HG03432 (cell line): ENCODE measurements around the gene KCNA4.
"Not testable (repeated sequence)": the region's sequence is repeated elsewhere in the genome, so short reads cannot be mapped to it uniquely, and the experiment has no call there.

ENCODE experiments used
- ATAC-seq: cut with Tn5 transposase; IDR thresholded peaks from one replicate; pipeline ENCODE4 v1.9.1; 2021; ENCODE audit warnings: mild to moderate bottlenecking, moderate library complexity; ENCODE audit not compliant: unreplicated experiment

KCNA4 gene

DNA sequence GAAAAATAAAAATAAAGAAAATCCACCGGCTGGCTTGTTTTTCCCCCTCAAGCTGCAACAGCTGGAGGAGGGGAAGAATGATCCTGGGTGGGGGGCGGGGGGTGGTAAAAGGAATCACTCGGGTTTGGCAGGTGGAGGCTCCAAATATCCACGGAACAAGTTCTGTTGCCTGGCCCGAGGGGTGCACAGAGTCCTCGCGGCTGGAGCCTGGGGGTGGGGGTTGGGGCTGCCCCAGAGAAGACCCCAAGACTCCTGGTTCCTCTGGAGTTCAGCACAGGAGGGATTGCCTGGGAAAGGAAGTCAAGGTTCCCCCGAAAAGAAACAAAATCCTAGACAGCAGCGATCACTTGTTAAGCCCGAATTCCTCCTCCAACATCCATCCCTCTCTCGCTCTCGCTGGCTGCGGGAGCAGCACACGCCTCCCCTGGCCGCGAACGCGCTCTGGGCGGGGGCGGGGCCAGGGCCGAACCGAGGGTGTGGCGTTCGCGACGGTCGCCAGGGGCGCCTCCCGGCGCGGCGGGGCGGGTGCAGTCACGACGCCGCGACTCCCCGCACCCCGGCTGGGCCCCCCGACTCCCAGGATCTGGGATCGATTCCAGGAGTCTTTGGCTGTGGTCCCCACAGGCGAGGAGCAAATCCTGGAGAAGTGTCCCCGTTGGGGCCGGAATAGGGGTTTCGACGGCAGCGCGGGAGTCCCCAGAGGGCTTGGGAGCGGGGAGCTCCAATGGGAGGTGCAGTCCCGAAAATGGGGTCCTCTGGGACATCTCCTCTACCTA, at the start of gene KCNA4:
Gene KCNA4 (minus strand): TSS at position 443 of the 776 bp plus-strand sequence. CDS start 4,352 bp downstream, outside the sequence.
- no peak for ATAC-seq

DNA sequence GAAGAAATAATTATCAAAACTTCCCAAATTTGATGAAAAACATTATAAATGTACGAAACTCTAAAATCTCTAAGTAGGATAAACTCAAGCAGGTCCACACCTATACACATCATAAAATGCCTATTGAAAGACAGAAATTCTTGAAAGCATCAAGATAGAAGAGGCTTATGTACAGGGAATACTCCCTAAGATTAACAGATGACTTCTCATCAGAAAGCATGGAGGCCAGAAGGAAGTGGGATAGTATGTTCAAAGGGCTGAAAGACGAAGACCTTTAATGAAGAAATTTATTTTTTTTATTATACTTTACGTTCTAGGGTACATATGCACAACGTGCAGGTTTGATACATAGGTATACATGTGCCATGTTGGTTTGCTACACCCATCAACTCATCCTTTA, 45.3 kb upstream of the KCNA4 start:
- no peak for ATAC-seq

DNA sequence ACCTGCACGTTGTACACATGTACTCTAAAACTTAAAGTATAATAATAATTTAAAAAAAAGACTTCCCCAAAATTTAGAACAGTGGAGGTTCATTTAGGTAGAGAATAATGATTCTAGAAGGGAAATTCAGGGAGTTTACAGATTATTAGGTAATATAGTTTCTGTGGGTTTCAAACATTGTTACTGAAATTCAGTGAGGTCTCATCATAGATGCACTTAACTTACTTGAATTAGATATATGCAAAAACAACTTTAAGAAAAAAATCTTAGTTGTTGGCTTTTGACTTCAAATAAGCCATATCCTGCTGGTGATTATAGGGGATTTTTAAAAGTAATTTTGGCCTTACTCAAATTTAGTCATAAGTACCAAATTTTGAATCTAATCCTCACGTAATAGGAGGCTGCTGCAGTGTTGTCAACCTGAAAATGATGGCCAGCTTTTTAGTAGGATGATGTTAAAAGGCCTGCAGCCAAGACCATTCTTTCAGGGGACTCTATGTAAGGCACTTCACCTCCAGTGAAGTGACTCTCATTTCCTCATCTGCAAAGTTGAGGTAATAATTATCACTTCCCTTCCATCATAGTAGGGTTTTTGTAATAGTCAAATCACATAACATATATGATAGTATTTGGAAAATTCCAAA, 42.5 kb upstream of the KCNA4 start:
- ATAC-seq = no peak

- ATAC-seq = no peak
These were observed 32.4 kb upstream of the KCNA4 start for GRCh38 chr11:30049214-30049613.

DNA sequence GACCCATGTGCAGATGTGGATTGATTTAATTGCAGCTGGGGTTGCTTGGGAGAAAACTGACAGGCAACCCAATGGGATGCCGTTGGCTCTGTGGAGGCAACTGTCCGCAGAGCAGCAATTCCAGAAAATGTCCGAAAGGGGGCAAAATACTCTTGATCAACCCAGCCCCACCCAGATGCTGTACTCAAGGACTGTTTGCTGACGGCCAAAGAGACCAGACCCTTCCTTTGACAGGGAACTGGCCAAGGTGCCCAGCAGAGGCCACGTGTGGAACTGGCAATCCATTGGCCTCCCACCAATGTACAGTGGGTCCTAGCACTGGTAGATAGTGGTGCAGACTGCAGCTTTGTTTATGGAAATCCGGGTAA, 29.7 kb upstream of the KCNA4 start:
- no peak for ATAC-seq

GRCh38 chr11:30045921-30046577, 29.2 kb upstream of the KCNA4 start:
- no peak for ATAC-seq

DNA sequence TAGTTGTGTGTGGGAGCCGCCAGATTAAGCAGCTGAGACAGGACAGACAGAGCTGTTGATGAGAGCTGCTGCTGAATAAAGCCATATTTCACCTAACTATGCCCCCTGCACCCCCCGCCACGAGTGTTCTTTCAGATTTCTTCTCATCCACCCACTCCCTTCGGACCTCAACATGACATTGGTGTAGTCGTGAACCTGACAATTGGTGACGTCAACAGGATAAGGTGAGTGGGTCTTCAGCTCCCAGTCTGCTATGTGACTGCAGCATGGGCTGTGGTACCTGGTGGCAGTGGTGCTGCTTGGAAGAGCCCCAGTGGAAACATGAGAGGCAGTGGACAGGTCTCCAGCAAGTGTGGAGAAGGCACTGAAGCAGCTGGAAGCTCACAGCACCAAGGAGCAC, 28.3 kb upstream of the KCNA4 start:
- no peak for ATAC-seq

- ATAC-seq = no peak
These were observed 24.3 kb upstream of the KCNA4 start for GRCh38 chr11:30041171-30041570.

GRCh38 chr11:30034746-30035145, 17.9 kb upstream of the KCNA4 start:
- not testable (repeated sequence) for ATAC-seq

- not testable (repeated sequence) for ATAC-seq
These were observed 17.3 kb upstream of the KCNA4 start for GRCh38 chr11:30034166-30034565.

DNA sequence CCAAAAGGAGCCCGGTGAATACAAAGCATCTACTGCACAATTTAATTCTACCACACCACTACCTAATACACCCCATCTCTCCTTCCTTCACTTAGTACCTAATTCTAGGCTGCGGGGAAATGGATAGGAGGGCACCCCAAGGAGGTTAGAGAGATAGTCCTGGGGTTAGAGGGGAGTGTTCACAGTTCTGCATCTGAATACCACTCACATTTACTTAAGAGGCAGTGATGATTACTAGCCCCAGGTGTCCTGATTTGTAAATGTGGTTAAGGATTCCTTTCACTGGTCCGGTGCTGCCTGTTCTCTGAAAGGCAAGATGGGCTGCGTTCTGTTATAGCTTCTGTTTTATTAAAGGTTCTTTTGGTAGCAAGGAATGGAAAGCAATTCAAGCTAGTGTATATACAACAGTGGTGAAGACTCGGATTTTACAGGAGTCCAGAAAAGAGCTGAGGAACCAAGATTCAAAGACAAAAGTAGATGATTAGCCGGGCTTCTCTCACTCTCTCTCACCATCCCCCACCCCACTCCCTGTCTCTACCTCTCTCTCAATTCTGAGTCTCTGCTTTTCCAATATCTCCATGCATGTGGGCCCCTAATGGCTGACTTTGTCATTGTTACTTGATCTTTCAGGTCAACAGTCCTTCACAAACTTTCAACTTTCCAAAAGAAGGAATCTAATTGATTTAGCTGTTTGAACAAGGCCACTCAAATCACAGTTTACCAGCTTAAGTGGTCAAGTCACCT, 8.7 kb upstream of the KCNA4 start:
- no peak for ATAC-seq

- ATAC-seq = no peak
These were observed 6.2 kb upstream of the KCNA4 start for GRCh38 chr11:30023074-30023473.

GRCh38 chr11:30019481-30019880, 2.7 kb upstream of the KCNA4 start:
- ATAC-seq = no peak

DNA sequence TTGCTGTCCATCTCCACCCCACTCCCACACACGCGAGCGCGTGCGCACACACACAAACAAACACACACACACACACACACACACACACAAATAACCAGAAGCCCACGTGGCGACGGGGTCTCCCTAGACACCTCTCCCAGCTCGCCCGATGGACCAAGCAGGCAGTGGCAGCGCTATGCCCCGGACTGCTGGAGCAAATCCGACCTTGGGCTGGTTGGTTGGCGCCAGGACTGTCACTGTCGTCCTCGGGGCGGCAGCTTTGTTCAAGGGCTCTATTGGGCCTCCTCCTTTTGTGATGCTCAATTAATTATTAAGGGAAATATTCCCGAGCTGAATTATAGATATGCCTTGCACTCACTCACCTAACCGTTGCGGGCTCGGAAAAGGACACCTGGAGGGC, 1.7 kb upstream of the KCNA4 start:
- no peak for ATAC-seq

- ATAC-seq = no peak
These were observed 640 bp upstream of the KCNA4 start for GRCh38 chr11:30017445-30017895.

DNA sequence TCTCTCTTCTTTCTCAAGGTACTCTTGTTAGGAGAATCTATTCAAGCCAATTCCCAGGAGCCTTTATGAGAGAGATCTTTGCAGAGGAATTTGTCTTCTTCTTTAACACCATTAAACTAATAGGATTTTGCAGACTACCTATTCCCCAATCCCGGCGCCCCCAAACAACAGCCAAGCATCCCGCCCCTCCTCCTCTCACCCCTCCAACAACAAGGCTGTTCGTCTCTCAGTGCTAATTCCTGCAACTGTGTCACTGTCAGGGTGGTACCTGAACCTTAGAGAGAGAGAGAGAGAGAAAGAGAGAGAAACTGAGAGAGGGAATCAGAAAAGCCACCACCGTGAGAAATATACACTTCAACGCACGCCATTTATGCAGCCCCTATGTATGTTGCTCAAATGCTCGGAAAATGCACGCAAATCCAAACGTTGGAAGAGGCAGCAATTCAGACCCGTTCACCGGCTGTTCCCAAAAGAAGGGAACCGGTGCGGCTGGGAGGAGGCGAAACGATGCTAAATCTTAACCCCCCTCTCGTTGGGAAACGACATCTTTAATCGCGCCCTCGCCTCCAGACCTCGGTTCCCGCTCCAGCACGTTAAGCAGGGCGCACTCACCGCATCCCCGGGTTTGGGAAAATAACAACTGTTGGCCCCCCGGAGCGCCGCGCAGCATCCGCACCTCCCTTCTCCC, 961 bp downstream of the KCNA4 start:
- ATAC-seq = no peak

DNA sequence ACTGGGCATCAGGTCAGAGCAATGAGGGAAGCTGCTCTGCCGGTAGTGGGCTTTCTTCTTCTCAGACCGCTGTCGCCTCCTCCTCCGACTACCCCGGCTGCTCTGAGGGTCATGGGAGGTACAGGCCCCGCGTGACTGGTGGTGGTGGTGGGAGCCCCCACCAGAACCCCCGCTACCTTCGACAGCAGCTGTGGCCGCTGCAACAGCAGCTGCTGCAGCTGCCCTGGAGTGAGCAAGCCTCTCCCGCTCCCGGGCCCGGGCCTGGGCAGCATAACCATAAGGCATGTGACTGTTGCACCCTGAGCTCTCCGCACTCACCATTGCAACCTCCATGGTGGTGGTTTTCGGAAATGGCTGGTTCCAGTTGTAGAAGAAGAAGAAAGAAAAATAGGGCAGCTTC, 4.5 kb downstream of the KCNA4 start:
- no peak for ATAC-seq

GRCh38 chr11:30009060-30009459, 7.8 kb downstream of the KCNA4 start:
- ATAC-seq = no peak

DNA sequence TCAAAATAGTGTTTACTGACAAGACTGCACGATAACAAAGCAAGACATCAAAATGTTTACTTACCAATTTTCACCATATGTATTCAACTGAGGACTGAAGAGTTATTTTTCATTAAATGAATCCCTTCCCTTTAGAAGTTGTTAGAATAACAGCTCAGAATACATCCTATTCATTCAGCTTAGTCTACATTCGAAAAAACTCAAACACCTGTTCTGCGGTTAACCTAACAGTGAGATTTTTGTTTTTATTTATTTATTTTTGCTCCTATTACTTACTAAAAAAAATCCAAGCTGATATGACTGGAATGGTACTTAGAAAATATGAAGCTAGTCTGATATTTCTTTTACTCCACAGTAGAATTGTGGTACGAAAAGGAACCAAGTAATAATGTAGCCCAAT, 10.0 kb downstream of the KCNA4 start:
- no peak for ATAC-seq

- ATAC-seq = no peak
These were observed 14.6 kb downstream of the KCNA4 start for GRCh38 chr11:30002157-30002785.
